K562 (cell line): Measurements from ENCODE around the gene IL4I1. TPM values are rescaled to one million over a fixed set of nuclear protein-coding genes. Genes with fewer than 3 reads are reported as not detected.

ENCODE experiments used
- ADNP ChIP-seq: fragments of 200-800 bp; sonication (Bioruptor generic); IDR thresholded peaks from 2 replicates; pipeline ENCODE4 v1.6.1; 2016; ENCODE audit warnings: missing genetic modification characterization, missing compliant biosample characterization
- CBX5 ChIP-seq: IDR thresholded peaks from 2 replicates; pipeline ENCODE4 v1.6.1; 2014; ENCODE audit warnings: low read depth, borderline replicate concordance
- CBX8 ChIP-seq: fragments of 200-600 bp; sonication (generic); IDR thresholded peaks from 2 replicates; pipeline ENCODE4 v1.6.1; 2012; ENCODE audit warnings: borderline replicate concordance, mixed run types, low read depth, mild to moderate bottlenecking, moderate library complexity, mixed read lengths, low read length, control low read depth, inconsistent platforms; ENCODE audit not compliant: poor library complexity, severe bottlenecking; ENCODE audit errors: extremely low read depth
- CHCHD3 ChIP-seq: fragments of 250-450 bp; sonication (Bioruptor Pico); IDR thresholded peaks from 2 replicates; pipeline ENCODE4 v2.1.2; 2022; ENCODE audit warnings: mild to moderate bottlenecking
- GTF3C2 ChIP-seq: IDR thresholded peaks from 3 replicates; pipeline ENCODE4 v1.6.1; 2011; ENCODE audit warnings: borderline replicate concordance, mild to moderate bottlenecking, moderate library complexity; ENCODE audit not compliant: insufficient read length; ENCODE audit errors: extremely low read depth
- KAT8 ChIP-seq: fragments of 450-650 bp; IDR thresholded peaks from 2 replicates; pipeline ENCODE4 v1.6.1; 2016; ENCODE audit warnings: low read depth, mild to moderate bottlenecking
- LARP7 ChIP-seq: fragments of 450-650 bp; IDR thresholded peaks from 2 replicates; pipeline ENCODE4 v1.6.1; 2016
- MECOM ChIP-seq: fragments of 250-450 bp; sonication (Bioruptor Pico); IDR thresholded peaks from 2 replicates; pipeline ENCODE4 v1.8.0; 2022; ENCODE audit warnings: inconsistent platforms
- MTA1 ChIP-seq: fragments of 450-650 bp; IDR thresholded peaks from 2 replicates; pipeline ENCODE4 v1.6.1; 2017; ENCODE audit warnings: borderline replicate concordance
- PBX2 ChIP-seq, 2 experiments: IDR thresholded peaks in 1 of 2; conservative IDR thresholded peaks in 1 of 2; 2 replicates each; pipeline ENCODE4 v1.6.1; 2016; ENCODE audit warnings: low read depth in 2 of 2, mild to moderate bottlenecking in 1 of 2, missing compliant biosample characterization in 1 of 2, missing genetic modification characterization in 1 of 2, moderate library complexity in 1 of 2
- RBFOX2 ChIP-seq: fragments of 200-400 bp; formaldehyde crosslinking; IDR thresholded peaks from 2 replicates; pipeline ENCODE4 v1.6.1; 2017; ENCODE audit warnings: low read depth, mild to moderate bottlenecking, low read length, moderate library complexity
- SNAPC5 ChIP-seq: fragments of 250-450 bp; sonication (Bioruptor Pico); IDR thresholded peaks from 2 replicates; pipeline ENCODE4 v1.8.0; 2021; ENCODE audit warnings: moderate library complexity, mild to moderate bottlenecking, inconsistent platforms
- SP2 ChIP-seq: IDR thresholded peaks from 2 replicates; pipeline ENCODE4 v1.6.1; 2011; ENCODE audit warnings: mild to moderate bottlenecking, low read depth, low read length, moderate library complexity; ENCODE audit not compliant: poor library complexity, severe bottlenecking; ENCODE audit errors: extremely low read depth
- SRF ChIP-seq, 2 experiments: fragments of 250-450, 450-650 bp in 1 of 2; sonication (Bioruptor Pico) in 1 of 2; sonication (generic) in 1 of 2; formaldehyde crosslinking; IDR thresholded peaks; 2 replicates each; pipeline versions ENCODE4 v1.5.0 to v1.5.1; 2020 to 2022; ENCODE audit warnings: mild to moderate bottlenecking in 1 of 2, missing genetic modification reagents in 1 of 2
- ZC3H4 ChIP-seq: sonication (generic); formaldehyde crosslinking; IDR thresholded peaks from 2 replicates; pipeline ENCODE4 v1.9.0; 2021; ENCODE audit warnings: missing genetic modification reagents, borderline replicate concordance
- ZNF143 ChIP-seq: sonication (generic); formaldehyde crosslinking; IDR thresholded peaks from 2 replicates; pipeline ENCODE4 v1.9.0; 2022; ENCODE audit warnings: mild to moderate bottlenecking, missing genetic modification reagents
- polyA plus RNA-seq, 8 experiments: library from polyadenylated mRNA; depleted of rRNA in 4 of 8; stranded (reverse) in 5 of 8; unstranded in 3 of 8; fragments of >200 nt; fragmentation: Nextera tagmentation in 2 of 8; fragmentation: Illumina TruSeq in 1 of 8; extraction: Ambion mirVana in 2 of 8; extraction: Trizol in 1 of 8; gene quantifications; 2 replicates each; pipeline versions ENCODE4 v1.2.1 to v1.2.3, GENCODE V29; 2011 to 2014; ENCODE audit warnings: inconsistent platforms in 1 of 8, missing spikeins in 1 of 8
- total RNA-seq, 7 experiments: library from RNA; depleted of rRNA in 6 of 7; stranded (reverse); fragments of >200 nt in 6 of 7; fragmentation: Illumina TruSeq in 2 of 7; extraction: Trizol in 2 of 7; gene quantifications; 2 replicates each; pipeline versions ENCODE4 v1.2.1 to v1.2.3, GENCODE V29; 2011 to 2021; ENCODE audit warnings: low replicate concordance in 1 of 7
- TF ChIP-seq, protein P1 (sequence below): sonication (generic); formaldehyde crosslinking; IDR thresholded peaks from 2 replicates; pipeline ENCODE4 v1.8.0; 2022; ENCODE audit warnings: missing genetic modification reagents, mild to moderate bottlenecking, borderline replicate concordance
- TF ChIP-seq, protein P2 (sequence below): fragments of 250-450 bp; sonication (Bioruptor Pico); IDR thresholded peaks from 2 replicates; pipeline ENCODE4 v1.5.0; 2021
- TF ChIP-seq, protein P3 (sequence below): fragments of 450-650 bp; formaldehyde crosslinking; IDR thresholded peaks from 2 replicates; pipeline ENCODE4 v1.4.0; 2022; ENCODE audit warnings: mild to moderate bottlenecking, moderate library complexity

The IL4I1 gene
- total and polyA plus RNA-seq, 9 of the 15 experiments (the other 6 are each of a cell fraction or from before 2014, with no cell fraction given): 0.06 to 0.95 (median 0.43) TPM; not detected in 2

DNA sequence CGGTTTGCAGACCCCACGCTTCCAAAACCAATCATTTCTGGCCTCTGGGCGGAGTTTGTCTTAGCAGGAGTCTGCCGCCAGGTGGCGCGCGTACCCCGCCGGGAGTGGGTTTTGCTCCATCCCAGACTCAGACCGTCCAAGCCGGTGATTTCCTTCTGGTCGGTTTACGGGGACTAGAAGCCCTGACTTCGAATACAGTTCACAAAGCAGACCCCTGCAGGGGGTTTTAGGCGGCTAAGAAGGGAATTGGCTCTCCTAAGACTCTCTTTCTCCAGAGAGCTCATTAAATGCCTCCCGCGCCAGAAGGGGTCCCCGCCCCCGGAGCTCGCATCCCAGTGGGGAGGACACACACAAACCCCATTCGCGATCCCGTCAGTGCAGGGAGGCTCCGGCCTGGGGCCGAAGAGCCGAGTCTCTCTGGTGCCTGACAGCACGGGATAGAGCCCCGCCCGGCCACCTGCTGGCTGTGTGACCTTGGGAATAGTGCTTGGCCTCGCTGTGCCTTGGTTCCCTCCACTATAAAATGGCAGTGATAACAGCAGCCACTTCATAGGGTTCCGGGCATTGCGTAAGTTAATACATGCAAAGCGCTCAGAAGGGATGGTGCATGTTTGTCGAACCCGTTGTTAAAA, 41.2 kb upstream of the IL4I1 start (continued):
- TF ChIP-seq MECOM (no peak), SP2 (no peak), ZNF143 (CRISPR knock-in tag) (no peak), CHCHD3 (no peak), CBX8 (no peak), ZC3H4 (CRISPR knock-in tag) (no peak), LARP7 (no peak), CBX5 (no peak), GTF3C2 (no peak), RBFOX2 (no peak), SRF (CRISPR knock-in tag; IDR thresholded peaks at IDR 0.05) (no peak), ADNP (tag) (peak; percentile 30; the same call in 1 of the 2 replicates), MTA1 (no peak), SNAPC5 (CRISPR knock-in tag) (no peak), KAT8 (no peak), PBX2 (CRISPR knock-in tag; IDR thresholded peaks at IDR 0.05; ENCODE audit: low read depth) (no peak), PBX2 (tag; conservative IDR thresholded peaks at IDR 0.05; ENCODE audit: low read depth) (no peak)
- TF ChIP-seq, protein P1, sequence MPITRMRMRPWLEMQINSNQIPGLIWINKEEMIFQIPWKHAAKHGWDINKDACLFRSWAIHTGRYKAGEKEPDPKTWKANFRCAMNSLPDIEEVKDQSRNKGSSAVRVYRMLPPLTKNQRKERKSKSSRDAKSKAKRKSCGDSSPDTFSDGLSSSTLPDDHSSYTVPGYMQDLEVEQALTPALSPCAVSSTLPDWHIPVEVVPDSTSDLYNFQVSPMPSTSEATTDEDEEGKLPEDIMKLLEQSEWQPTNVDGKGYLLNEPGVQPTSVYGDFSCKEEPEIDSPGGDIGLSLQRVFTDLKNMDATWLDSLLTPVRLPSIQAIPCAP (CRISPR knock-in tag): no peak
- TF ChIP-seq, protein P2, sequence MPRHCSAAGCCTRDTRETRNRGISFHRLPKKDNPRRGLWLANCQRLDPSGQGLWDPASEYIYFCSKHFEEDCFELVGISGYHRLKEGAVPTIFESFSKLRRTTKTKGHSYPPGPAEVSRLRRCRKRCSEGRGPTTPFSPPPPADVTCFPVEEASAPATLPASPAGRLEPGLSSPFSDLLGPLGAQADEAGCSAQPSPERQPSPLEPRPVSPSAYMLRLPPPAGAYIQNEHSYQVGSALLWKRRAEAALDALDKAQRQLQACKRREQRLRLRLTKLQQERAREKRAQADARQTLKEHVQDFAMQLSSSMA (CRISPR knock-in tag): no peak
- TF ChIP-seq, protein P3, sequence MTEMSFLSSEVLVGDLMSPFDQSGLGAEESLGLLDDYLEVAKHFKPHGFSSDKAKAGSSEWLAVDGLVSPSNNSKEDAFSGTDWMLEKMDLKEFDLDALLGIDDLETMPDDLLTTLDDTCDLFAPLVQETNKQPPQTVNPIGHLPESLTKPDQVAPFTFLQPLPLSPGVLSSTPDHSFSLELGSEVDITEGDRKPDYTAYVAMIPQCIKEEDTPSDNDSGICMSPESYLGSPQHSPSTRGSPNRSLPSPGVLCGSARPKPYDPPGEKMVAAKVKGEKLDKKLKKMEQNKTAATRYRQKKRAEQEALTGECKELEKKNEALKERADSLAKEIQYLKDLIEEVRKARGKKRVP (CRISPR knock-in tag): no peak
